Esophagus (tissue), 2 donors: ENCODE results near the gene KPNA3. TPM values are rescaled to one million over a fixed set of nuclear protein-coding genes. Genes with fewer than 3 reads are reported as not detected.

Experiments
- H3K27ac ChIP-seq, 2 donors: one replicate each; pipeline ENCODE4 v1.5.1; 2013; ENCODE audit warnings: low read depth in 2 of 2, mild to moderate bottlenecking in 2 of 2, inconsistent platforms in 1 of 2, low read length in 1 of 2, moderate library complexity in 1 of 2
- H3K27me3 ChIP-seq, 2 donors: one replicate each; pipeline ENCODE4 v1.6.1; 2013; ENCODE audit warnings: low read length in 2 of 2, control low read depth in 1 of 2, mild to moderate bottlenecking in 1 of 2; ENCODE audit not compliant: insufficient read depth in 2 of 2, control insufficient read depth in 1 of 2
- H3K36me3 ChIP-seq, 2 donors: one replicate each; pipeline ENCODE4 v1.6.1; 2013; ENCODE audit warnings: low read length in 1 of 2; ENCODE audit not compliant: control insufficient read depth in 2 of 2, insufficient read depth in 2 of 2
- H3K4me1 ChIP-seq, 2 donors: one replicate each; pipeline ENCODE4 v1.6.1; 2013; ENCODE audit warnings: low read length in 1 of 2; ENCODE audit not compliant: control insufficient read depth in 2 of 2, insufficient read depth in 2 of 2
- H3K4me3 ChIP-seq, 2 donors: one replicate each; pipeline ENCODE4 v1.5.1; 2013; ENCODE audit warnings: low read length in 2 of 2, mild to moderate bottlenecking in 2 of 2, low read depth in 1 of 2, moderate library complexity in 1 of 2
- H3K9me3 ChIP-seq, 2 donors: one replicate each; pipeline ENCODE4 v1.6.1; 2013; ENCODE audit warnings: mild to moderate bottlenecking in 2 of 2, low read depth in 1 of 2, low read length in 1 of 2, moderate library complexity in 1 of 2; ENCODE audit not compliant: control insufficient read depth in 2 of 2, insufficient read depth in 1 of 2
- WGBS, 2 donors: extraction: QIAGEN DNeasy Blood & Tissue Kit; methylation state at CpG; one replicate each; pipeline ENCODE4 v1.1.7; 2013; 5-methylcytosine and 5-hydroxymethylcytosine counted together
- polyA plus RNA-seq, 2 donors: library from polyadenylated mRNA; stranded (reverse); fragments of 200-250 nt; gene quantifications; one replicate each; pipeline ENCODE4 v1.2.3, GENCODE V29; 2013
- donor health status: healthy with polysubstance abuse.
- donor health status: Bipolar disorder and iron deficiency.

Gene KPNA3
- polyA plus RNA-seq, 2 donors = 11.7 to 15.0 TPM

- no peak overlapping the region for H3K4me3 ChIP-seq
- 90 to 91% methylated on average over 5 of the region's 5 CpGs for WGBS, 2 donors
- H3K9me3 ChIP-seq = no peaks in the 10 kb centered on the region
- no peak overlapping the region for H3K27ac ChIP-seq
- H3K27me3 ChIP-seq = no peaks in the 10 kb centered on the region
- H3K4me1 ChIP-seq = peaks cover 0 to 2% of the 10 kb centered on the region in 2 donors
- no peaks in the 10 kb centered on the region for H3K36me3 ChIP-seq
Measured at GRCh38 chr13:49784886-49785570, 7.5 kb downstream of the KPNA3 start.

- Histone ChIP-seq H3K36me3 (no peaks in the 10 kb centered on the region), H3K27me3 (no peaks in the 10 kb centered on the region), H3K4me3 (no peak overlapping the region), H3K27ac (no peak overlapping the region), H3K9me3 (no peaks in the 10 kb centered on the region), H3K4me1 (peaks cover 0 to 2% of the 10 kb centered on the region in 2 donors)
- 97% methylated on average over 4 of the region's 4 CpGs for WGBS, 2 donors
Measured at GRCh38 chr13:49783865-49784264, 8.6 kb downstream of the KPNA3 start.

- H3K9me3 ChIP-seq = no peaks in the 10 kb centered on the region
- H3K4me3 ChIP-seq = no peak overlapping the region
- H3K27me3 ChIP-seq = no peaks in the 10 kb centered on the region
- H3K36me3 ChIP-seq = no peaks in the 10 kb centered on the region
- WGBS, 2 donors = 95 to 98% methylated on average over 2 of the region's 2 CpGs
- H3K27ac ChIP-seq = no peak overlapping the region
- no peaks in the 10 kb centered on the region for H3K4me1 ChIP-seq
Measured at GRCh38 chr13:49782784-49783183, 9.7 kb downstream of the KPNA3 start.

GRCh38 chr13:49781806-49782205, 10.7 kb downstream of the KPNA3 start:
- Histone ChIP-seq H3K36me3 (no peaks in the 10 kb centered on the region), H3K27me3 (no peaks in the 10 kb centered on the region), H3K9me3 (no peaks in the 10 kb centered on the region), H3K4me3 (no peak overlapping the region), H3K27ac (no peak overlapping the region), H3K4me1 (no peaks in the 10 kb centered on the region)
- 81 to 98% methylated on average over 3 of the region's 3 CpGs for WGBS, 2 donors

- H3K36me3 ChIP-seq = no peaks in the 10 kb centered on the region
Measured at GRCh38 chr13:49779721-49780120, 12.8 kb downstream of the KPNA3 start.

GRCh38 chr13:49777746-49778614, 14.5 kb downstream of the KPNA3 start:
- no peaks in the 10 kb centered on the region for H3K9me3 ChIP-seq
- no peaks in the 10 kb centered on the region for H3K36me3 ChIP-seq
- WGBS, 2 donors = 70 to 87% methylated on average over 6 of the region's 6 CpGs
- H3K4me1 ChIP-seq = peaks cover 0 to 2% of the 10 kb centered on the region in 2 donors
- H3K4me3 ChIP-seq = no peak overlapping the region
- no peak overlapping the region for H3K27ac ChIP-seq
- no peaks in the 10 kb centered on the region for H3K27me3 ChIP-seq

More at GRCh38 chr13:49779721-49780120, 12.8 kb downstream of the KPNA3 start:
- Histone ChIP-seq H3K4me1 (peaks cover 0 to 2% of the 10 kb centered on the region in 2 donors), H3K4me3 (no peak overlapping the region), H3K27ac (no peak overlapping the region), H3K9me3 (no peaks in the 10 kb centered on the region), H3K27me3 (no peaks in the 10 kb centered on the region)

- Histone ChIP-seq H3K27ac (no peak overlapping the region), H3K9me3 (no peaks in the 10 kb centered on the region), H3K36me3 (no peaks in the 10 kb centered on the region), H3K27me3 (no peaks in the 10 kb centered on the region), H3K4me1 (peaks cover 0 to 2% of the 10 kb centered on the region in 2 donors), H3K4me3 (no peak overlapping the region)
Measured at GRCh38 chr13:49776871-49777270, 15.6 kb downstream of the KPNA3 start.

GRCh38 chr13:49774376-49775005, 18.0 kb downstream of the KPNA3 start:
- no peak overlapping the region for H3K27ac ChIP-seq
- no peaks in the 10 kb centered on the region for H3K27me3 ChIP-seq
- H3K36me3 ChIP-seq = no peaks in the 10 kb centered on the region
- no peaks in the 10 kb centered on the region for H3K9me3 ChIP-seq
- 90 to 93% methylated on average over 2 of the region's 2 CpGs for whole genome bisulfite sequencing, 2 donors
- H3K4me3 ChIP-seq = no peak overlapping the region
- peaks cover 0 to 2% of the 10 kb centered on the region in 2 donors for H3K4me1 ChIP-seq

- Histone ChIP-seq H3K36me3 (no peaks in the 10 kb centered on the region), H3K27me3 (no peaks in the 10 kb centered on the region), H3K4me1 (peaks cover 0 to 2% of the 10 kb centered on the region in 2 donors), H3K9me3 (no peaks in the 10 kb centered on the region), H3K27ac (no peak overlapping the region), H3K4me3 (no peak overlapping the region)
- WGBS, 2 donors = 72 to 79% methylated on average over 2 of the region's 2 CpGs
Measured at GRCh38 chr13:49772828-49773227, 19.7 kb downstream of the KPNA3 start.
